Ishikawa (cell line): Measurements from ENCODE around the gene MYBPH.

Experiments
- CEBPB ChIP-seq: IDR thresholded peaks from 2 replicates; pipeline ENCODE4 v1.6.1; 2012
- CREB1 ChIP-seq: IDR thresholded peaks from 2 replicates; pipeline ENCODE4 v1.6.1; 2012; ENCODE audit warnings: low read depth
- MAX ChIP-seq: IDR thresholded peaks from 2 replicates; pipeline ENCODE4 v1.6.1; 2012
- TAF1 ChIP-seq: IDR thresholded peaks from 2 replicates; pipeline ENCODE4 v1.6.1; 2012; ENCODE audit warnings: low read depth, mild to moderate bottlenecking
- USF1 ChIP-seq: IDR thresholded peaks from 2 replicates; pipeline ENCODE4 v1.6.1; 2012
- YY1 ChIP-seq: IDR thresholded peaks from 2 replicates; pipeline ENCODE4 v1.6.1; 2012; ENCODE audit warnings: low read depth

- TF ChIP-seq YY1: no peak
- no peak for TF ChIP-seq MAX
- TF ChIP-seq CEBPB: no peak
- no peak for TF ChIP-seq USF1
- TF ChIP-seq CREB1: no peak
- no peak for TF ChIP-seq TAF1
Measured at GRCh38 chr1:203207751-203208150, 32.1 kb upstream of the MYBPH start.
